Hematopoietic multipotent progenitor cell treated with erythropoietin and hydrocortisone succinate and interleukin-3 and kit ligand, for 17 days (in vitro differentiated cells): ENCODE results near the gene MYO1B.
"Not testable (repeated sequence)": the region's sequence is repeated elsewhere in the genome, so short reads cannot be mapped to it uniquely, and the experiment has no call there.

Source experiments
- DNase-seq: peaks from one replicate; pipeline ENCODE4 v3.0.0-alpha.2; 2015; ENCODE audit warnings: low spot score

MYO1B gene

DNA sequence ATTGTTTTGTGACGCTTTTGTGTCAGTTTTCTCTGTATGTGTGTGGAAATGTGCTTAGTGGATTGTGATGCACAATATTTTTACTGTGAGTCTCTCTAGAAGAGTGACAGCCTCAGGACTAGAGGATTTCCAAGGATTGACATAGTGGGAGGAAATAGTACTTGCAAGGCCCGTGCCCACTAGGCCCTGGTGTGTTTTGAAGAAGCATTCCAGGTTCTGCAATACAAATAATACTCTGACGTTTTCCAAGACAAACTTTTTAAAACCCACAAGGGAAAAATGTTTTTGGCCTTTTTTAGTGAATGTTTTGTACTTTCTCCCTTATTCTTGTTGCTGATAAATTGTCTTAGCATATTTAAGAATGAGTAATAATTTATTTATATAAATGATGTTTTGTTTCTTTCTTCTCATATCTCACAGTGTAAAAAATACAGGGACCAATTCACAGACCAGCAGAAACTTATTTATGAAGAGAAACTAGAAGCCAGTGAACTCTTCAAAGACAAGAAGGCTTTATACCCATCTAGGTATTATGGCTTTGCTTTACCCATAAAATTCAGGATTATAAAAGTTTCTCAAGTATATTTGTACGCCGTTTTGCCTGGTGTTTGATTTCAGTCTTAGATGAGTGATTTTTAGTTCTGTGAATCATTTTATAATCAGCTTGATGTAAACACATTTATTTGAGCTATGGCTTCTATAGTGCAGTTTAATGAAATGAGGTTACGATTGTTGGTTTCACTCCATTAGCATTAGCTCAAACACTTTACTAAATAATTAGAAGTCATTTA lies 165.6 kb downstream of the MYO1B start:
- DNase-seq: no peak

DNA sequence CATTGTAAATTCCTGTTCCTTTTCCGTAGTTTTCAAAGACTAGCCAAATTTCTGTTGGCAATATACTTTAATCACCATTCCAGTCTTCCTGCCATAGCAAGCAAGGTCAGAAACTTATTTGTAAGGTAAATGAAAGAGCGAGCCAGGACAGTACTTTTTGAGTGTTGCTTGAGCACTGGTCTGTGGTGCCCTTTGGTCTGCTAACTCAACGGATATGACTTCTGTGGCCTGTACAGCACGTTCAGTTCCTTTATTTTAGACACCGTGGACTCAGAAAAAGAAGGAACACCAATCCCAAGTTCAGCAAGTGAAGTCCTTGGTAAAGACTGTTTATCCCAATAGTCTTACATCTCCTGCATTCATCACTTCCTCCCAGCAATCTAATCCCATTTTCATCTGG lies 166.3 kb downstream of the MYO1B start:
- no peak for DNase-seq

DNA sequence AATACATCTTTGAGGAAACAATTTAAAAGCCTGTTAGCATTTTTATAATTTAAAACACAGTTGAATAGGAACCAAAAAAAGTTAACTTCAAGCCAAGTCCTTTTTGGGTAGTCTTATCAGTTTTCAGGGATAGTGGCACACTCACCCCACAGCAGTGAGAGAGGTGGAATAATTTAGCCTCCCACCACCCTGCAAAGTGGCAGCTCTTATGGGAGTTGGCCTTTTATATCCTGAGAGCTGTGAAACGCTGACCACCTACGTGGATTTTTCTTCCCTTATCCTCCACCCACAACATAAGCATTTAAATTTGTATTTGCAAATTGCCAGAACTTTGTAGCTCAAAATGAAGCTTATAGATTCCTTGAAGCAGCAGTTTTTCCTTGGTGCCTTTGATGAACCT lies 167.1 kb downstream of the MYO1B start:
- DNase-seq: no peak

DNA sequence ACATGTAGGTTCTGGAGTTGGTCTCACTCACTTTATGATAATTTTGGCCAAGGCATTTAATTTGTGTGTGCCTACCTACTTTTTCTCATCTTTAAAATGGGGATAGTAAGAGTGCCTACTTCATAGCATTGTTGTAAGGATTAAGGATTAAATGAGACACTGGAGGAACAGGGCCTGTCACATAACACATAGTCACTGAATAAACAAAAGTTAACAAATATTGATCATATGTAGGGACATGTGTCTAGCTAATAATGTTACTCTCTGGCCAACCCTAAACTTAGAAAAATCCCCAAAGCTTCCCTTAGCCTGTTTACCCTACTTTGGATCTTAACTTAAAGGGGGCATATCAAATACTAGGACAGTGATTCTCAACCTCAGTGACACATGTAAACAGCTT lies 169.9 kb downstream of the MYO1B start:
- DNase-seq: no peak

DNA sequence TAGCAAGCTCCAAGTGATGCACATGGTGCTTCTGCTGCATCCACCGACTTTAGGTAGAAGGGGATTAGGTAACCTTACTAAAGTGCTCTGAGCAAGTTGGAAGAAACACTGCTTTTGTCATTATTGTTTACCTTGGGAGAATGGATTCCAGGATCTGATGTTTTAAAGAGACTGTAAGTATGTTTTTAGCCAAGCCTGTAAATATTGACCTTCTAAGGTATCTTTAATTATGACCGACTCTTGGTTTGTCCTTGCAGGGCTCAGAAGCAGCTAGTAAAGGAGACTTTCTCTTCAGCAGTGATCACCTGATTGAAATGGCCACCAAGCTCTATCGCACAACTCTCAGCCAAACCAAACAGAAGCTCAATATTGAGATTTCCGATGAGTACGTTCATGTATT lies 170.7 kb downstream of the MYO1B start:
- no peak for DNase-seq

GRCh38 chr2:191417746-191418145 lies 172.5 kb downstream of the MYO1B start:
- DNase-seq: no peak

GRCh38 chr2:191421950-191422349 lies 176.7 kb downstream of the MYO1B start:
- no peak for DNase-seq

DNA sequence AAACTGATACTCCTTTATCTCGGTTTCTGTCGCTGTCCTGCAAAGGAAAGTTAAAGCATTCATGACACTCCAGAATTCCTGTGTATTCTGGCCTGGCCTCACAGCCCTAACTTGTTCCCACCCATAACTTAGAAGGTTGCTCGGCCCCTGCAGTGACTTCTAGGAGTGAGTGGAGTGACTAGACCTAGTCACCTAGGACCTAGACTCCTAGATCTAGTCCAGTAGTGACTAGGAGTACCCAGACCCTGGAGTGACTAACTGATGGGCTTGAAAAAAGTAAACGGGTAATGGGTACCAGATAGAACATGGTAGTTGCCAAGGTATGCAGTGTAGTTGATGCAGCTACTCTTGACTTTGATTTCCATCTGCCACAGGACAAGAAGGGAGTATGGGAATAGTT lies 181.8 kb downstream of the MYO1B start:
- no peak for DNase-seq

DNA sequence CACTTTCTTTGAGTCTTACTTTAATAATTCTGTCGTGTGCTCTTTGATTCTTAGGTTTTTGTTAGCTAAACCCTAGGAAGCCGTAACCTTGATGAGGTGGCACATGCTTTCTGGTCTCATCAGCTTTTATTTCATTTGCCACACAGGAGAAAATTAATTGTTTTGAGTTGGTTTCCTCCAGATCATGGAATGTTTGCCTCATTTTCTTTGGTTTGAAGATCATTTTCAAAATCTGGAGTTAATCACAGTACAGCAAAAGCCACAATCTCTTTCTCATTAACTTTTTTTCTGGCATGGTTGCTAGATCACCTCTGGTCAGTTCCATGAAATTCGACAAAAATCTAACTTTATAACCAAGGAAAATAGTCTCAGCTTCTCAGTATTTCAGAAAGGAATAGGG lies 182.9 kb downstream of the MYO1B start:
- no peak for DNase-seq

GRCh38 chr2:191430476-191430875 lies 185.3 kb downstream of the MYO1B start:
- DNase-seq: no peak

DNA sequence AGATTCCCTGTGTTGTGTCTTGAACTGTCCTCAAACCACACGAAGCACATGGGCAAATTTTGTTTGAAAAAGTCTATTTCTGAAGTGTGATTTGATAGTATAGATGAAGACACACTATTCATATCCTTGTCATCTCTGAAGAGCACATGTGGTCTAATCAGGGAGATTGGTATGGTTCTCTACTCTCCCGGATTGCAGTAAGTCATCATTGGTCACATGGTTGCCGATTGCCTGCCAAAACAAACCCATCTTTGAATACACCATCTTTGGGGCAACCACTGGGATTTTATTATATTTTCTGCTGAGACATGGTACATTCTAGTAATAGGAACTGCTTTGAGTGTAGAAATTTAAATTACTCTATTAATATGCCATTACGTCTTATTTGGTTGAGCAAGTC lies 186.9 kb downstream of the MYO1B start:
- DNase-seq: no peak

- no peak for DNase-seq
These were observed 188.9 kb downstream of the MYO1B start for GRCh38 chr2:191434072-191434471.

DNA sequence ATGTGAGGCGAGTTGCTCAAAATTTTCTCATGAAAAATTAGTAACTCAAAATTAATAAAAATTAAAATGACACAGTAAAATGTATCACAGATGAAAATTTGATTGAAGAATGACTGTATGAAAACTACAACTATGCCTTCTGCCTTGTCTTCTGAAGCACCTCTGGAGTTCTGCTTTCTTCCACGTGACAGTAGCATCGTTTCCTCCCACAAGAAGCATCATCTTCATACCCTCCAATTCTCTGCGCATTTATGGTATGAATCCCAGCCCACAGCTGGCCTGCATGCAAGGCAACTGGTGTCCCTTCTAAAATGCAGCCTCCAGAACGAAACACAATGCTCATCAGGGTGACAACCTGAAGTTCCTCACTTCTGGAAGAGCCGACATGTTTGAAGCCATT lies 189.9 kb downstream of the MYO1B start:
- no peak for DNase-seq

DNA sequence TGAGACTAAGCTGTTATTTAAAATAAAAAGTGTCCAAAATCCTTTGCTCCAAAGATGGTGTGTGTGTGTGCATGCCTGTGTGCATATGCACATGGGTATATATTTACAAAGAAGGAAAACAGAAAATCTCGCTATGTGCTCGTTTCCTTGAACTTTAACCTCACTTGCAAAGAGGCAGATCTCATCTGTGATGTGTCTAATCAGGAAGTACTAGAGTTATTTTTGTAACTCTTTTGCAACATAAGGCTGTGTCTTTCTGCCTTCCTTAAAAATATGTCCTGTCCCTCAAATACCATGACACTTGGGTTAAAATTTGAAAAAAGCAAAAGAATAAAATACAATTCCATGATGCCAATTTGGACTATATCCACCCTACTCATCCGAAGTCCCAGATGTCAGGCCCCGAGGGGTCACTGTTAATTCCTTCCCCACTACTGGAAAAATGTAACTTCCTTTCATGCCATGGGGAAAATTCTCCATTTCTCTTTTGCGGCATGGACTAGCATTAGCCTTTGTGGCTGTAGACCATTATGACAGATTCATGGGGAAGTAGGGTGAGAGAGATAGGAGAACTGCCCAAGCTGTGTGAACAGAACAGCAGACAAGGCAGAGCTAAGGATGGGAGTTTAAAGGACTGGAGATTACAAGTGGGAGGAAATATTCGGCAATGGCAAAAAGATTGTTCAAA lies 191.3 kb downstream of the MYO1B start:
- DNase-seq: no peak

- DNase-seq: no peak
These were observed 194.3 kb downstream of the MYO1B start for GRCh38 chr2:191439481-191439880.

- no peak for DNase-seq
These were observed 196.5 kb downstream of the MYO1B start for GRCh38 chr2:191441496-191442214.

- no peak for DNase-seq
These were observed 198.2 kb downstream of the MYO1B start for GRCh38 chr2:191443446-191443845.

- no peak for DNase-seq
These were observed 201.7 kb downstream of the MYO1B start for GRCh38 chr2:191446910-191447309.

GRCh38 chr2:191451116-191451515 lies 205.9 kb downstream of the MYO1B start:
- DNase-seq: no peak

GRCh38 chr2:191452065-191452464 lies 206.9 kb downstream of the MYO1B start:
- DNase-seq: no peak

DNA sequence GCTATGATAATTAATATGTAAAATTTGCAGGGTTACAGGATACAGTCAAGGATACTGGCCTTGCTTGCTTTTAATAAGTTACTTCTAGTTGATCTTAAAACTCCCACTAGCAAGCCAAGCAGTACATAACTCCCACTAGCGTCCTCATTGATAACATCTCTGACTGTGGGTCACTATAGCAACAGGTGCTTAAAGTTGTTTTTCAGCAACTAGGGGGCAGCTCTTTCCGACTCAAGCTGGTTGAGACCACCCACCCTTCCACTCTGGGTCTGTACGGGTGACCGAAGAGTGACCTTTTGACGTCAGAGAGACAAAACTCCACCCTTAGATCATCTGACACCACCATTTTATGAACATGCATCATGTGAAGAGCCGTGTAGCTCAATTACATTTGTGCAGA lies 208.6 kb downstream of the MYO1B start:
- DNase-seq: no peak

DNA sequence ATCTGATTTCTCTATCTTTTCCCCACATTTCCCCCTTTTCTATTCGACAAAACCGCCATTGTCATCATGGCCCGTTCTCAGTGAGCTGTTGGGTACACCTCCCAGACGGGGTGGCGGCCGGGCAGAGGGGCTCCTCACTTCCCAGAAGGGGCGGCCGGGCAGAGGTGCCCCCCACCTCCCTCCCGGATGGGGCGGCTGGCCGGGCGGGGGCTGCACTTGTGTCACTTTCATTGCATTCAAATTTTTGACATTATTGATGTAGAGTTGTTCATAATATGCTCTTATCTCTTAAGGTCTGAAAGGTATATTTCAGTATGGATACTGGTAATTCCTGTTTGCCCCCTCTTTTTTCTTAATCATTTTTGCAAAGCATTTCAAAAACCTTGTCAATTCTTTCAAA lies 211.3 kb downstream of the MYO1B start:
- not testable (repeated sequence) for DNase-seq

GRCh38 chr2:191459158-191459557 lies 214.0 kb downstream of the MYO1B start:
- no peak for DNase-seq
